Measurements from ENCODE around the gene XCL2. TPM values are rescaled to one million over a fixed set of nuclear protein-coding genes. Genes with fewer than 3 reads are reported as not detected.
"Not testable (repeated sequence)": the region's sequence is repeated elsewhere in the genome, so short reads cannot be mapped to it uniquely, and the experiment has no call there.

Gene XCL2
- total and polyA plus RNA-seq, 2 donors: 6.1 to 15.4 TPM

DNA sequence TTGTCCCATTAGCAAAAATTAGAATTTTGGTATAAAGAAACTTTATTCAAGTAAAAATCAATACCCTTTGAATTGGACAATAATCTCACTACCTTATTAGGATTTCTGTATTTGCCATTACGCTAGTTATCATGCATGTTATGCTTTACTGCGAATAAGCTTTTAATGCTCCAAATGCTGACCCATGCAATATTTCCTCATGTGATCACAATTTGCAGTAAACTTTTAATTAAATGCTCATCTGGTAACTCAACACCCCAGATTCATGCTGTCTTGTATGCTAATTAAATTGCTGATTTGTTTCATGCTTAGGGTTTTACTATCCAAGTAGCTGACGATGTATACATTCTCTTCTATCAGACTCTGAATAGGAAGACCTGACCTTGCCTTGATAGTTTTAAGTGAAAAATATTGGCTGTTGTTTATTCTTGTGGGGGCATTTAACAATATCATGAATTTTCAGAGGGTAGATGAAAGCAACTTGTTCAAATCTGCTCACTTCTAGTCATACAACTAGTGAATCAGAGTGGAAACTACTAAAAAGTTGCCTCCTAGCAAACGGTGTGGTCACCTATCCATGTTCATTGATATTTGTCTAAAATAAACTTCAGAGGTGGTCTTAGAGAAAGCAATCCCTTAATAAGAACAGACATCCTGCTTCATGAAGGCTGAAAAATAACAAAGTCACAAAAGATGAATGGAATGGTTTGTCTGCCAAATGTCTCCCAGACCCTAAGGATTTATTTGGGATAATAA is 38.2 kb upstream of the XCL2 start:
- no peaks in the 10 kb centered on the region for H3K4me1 ChIP-seq (ENCODE audit: control insufficient read depth in 2 of 2, insufficient read depth in 2 of 2, low read length in 2 of 2)
- no peak for DNase-seq (ENCODE audit: low read depth in 6 of 9, low spot score in 9 of 9)
- H3K27me3 ChIP-seq (ENCODE audit: control insufficient read depth in 2 of 2, insufficient read depth in 1 of 2, low read length in 1 of 2): no peaks in the 10 kb centered on the region
- H3K4me3 ChIP-seq (ENCODE audit: low read length in 2 of 2): no peak overlapping the region
- 98% methylated on average over 4 of the region's 4 CpGs for WGBS
- H3K9me3 ChIP-seq (ENCODE audit: control insufficient read depth in 2 of 2, insufficient read depth in 1 of 2, low read length in 1 of 2): no peaks in the 10 kb centered on the region
- no peaks in the 10 kb centered on the region for H3K36me3 ChIP-seq (ENCODE audit: control insufficient read depth in 2 of 2, insufficient read depth in 2 of 2, low read length in 1 of 2)
- H3K27ac ChIP-seq (ENCODE audit: low read depth in 1 of 2, low read length in 1 of 2): no peak overlapping the region

DNA sequence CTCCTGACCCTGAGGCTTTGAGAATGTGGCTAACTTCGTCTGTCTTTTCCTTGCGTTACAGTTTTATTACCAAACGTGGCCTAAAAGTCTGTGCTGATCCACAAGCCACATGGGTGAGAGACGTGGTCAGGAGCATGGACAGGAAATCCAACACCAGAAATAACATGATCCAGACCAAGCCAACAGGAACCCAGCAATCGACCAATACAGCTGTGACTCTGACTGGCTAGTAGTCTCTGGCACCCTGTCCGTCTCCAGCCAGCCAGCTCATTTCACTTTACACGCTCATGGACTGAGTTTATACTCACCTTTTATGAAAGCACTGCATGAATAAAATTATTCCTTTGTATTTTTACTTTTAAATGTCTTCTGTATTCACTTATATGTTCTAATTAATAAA is 37.2 kb upstream of the XCL2 start:
- not testable (repeated sequence) for H3K4me3 ChIP-seq (ENCODE audit: low read length in 2 of 2); H3K36me3 ChIP-seq (ENCODE audit: control insufficient read depth in 2 of 2, insufficient read depth in 2 of 2, low read length in 1 of 2); H3K9me3 ChIP-seq (ENCODE audit: control insufficient read depth in 2 of 2, insufficient read depth in 1 of 2, low read length in 1 of 2); H3K4me1 ChIP-seq (ENCODE audit: control insufficient read depth in 2 of 2, insufficient read depth in 2 of 2, low read length in 2 of 2); DNase-seq (ENCODE audit: low read depth in 6 of 9, low spot score in 9 of 9); H3K27ac ChIP-seq (ENCODE audit: low read depth in 1 of 2, low read length in 1 of 2); H3K27me3 ChIP-seq (ENCODE audit: control insufficient read depth in 2 of 2, insufficient read depth in 1 of 2, low read length in 1 of 2)
- WGBS: 90% methylated on average over 7 of the region's 7 CpGs

DNA sequence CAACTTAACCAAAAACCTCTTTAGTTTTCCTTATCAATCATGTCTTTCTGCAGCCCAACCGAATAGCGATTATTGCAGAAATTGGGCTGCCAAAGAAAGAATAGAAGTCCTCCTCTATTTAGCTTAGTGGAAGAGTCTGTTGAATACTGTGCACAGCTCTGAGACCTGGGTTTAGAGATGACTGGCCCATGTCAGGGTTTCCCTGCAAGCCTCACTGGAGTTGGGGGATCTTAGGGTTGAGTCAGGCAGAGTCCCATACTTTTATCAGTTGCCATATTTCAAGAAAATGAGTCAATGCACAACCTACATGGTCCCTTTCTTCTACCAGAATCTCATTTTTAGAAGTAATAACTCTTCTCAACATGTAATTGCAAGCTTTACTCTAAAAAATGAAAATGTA is 36.5 kb upstream of the XCL2 start:
- H3K9me3 ChIP-seq (ENCODE audit: control insufficient read depth in 2 of 2, insufficient read depth in 1 of 2, low read length in 1 of 2); H3K4me3 ChIP-seq (ENCODE audit: low read length in 2 of 2); H3K4me1 ChIP-seq (ENCODE audit: control insufficient read depth in 2 of 2, insufficient read depth in 2 of 2, low read length in 2 of 2); H3K36me3 ChIP-seq (ENCODE audit: control insufficient read depth in 2 of 2, insufficient read depth in 2 of 2, low read length in 1 of 2); H3K27me3 ChIP-seq (ENCODE audit: control insufficient read depth in 2 of 2, insufficient read depth in 1 of 2, low read length in 1 of 2); DNase-seq (ENCODE audit: low read depth in 6 of 9, low spot score in 9 of 9); H3K27ac ChIP-seq (ENCODE audit: low read depth in 1 of 2, low read length in 1 of 2): not testable (repeated sequence)
- WGBS: 100% methylated on average over 2 of the region's 2 CpGs

DNA sequence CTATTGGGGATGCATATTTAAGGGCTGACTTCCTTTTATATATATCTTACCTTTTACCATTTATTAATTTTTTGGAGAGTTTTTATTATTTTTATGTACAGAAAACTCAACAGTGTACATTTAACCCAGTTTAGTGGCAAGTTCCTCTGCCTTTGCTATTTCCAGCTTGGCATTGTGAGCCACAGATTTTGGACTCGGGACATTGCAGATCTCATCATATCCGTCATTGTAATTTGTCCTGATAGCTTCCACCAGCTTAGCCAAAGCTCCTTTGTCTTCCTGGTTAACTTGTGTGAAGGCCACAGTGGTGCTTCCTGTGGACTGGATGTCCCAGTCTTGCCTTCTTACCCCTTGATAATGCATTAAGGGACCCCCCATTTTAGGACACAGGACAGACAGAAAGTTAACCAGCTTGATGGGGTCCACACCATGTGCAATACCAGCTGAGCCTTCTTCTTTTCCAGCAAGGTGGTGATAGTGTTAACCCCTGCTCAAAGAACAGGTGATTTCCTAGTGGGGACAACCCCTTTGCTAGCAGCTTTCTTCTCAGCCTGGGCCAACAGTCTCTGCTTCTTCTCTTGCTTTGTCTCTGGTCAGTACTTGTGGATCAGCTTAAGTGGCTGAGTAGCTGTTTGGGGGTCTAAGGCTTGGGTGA is 34.9 kb upstream of the XCL2 start:
- not testable (repeated sequence) for DNase-seq (ENCODE audit: low read depth in 6 of 9, low spot score in 9 of 9); H3K9me3 ChIP-seq (ENCODE audit: control insufficient read depth in 2 of 2, insufficient read depth in 1 of 2, low read length in 1 of 2); H3K27ac ChIP-seq (ENCODE audit: low read depth in 1 of 2, low read length in 1 of 2); H3K4me1 ChIP-seq (ENCODE audit: control insufficient read depth in 2 of 2, insufficient read depth in 2 of 2, low read length in 2 of 2); H3K4me3 ChIP-seq (ENCODE audit: low read length in 2 of 2); H3K36me3 ChIP-seq (ENCODE audit: control insufficient read depth in 2 of 2, insufficient read depth in 2 of 2, low read length in 1 of 2); H3K27me3 ChIP-seq (ENCODE audit: control insufficient read depth in 2 of 2, insufficient read depth in 1 of 2, low read length in 1 of 2)
- 96% methylated on average over 2 of the region's 2 CpGs for WGBS

DNA sequence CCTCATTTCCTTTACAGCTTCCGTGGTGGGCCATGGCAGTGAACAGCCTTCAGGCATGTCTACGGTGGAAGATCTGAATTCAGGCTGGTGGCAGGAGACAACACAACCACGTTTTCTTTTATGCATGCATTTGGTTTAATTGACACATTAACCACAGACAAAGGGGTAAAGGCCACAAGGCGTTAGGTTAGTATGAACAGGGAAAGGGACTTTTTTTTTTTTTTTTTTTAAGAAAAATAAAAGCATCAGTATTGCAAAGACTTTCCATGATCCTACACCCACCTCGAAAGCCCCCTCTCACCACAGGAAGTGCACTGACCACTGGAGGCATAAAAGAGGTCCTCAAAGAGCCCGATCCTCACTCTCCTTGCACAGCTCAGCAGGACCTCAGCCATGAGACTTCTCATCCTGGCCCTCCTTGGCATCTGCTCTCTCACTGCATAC is 32.5 kb upstream of the XCL2 start, which contains the start of gene XCL1:
Gene XCL1, plus strand, starts transcription at position 361 of the 444 bp plus-strand sequence. Its CDS starts 33 bp downstream, at position 394.
- not testable (repeated sequence) for H3K4me3 ChIP-seq (ENCODE audit: low read length in 2 of 2); H3K4me1 ChIP-seq (ENCODE audit: control insufficient read depth in 2 of 2, insufficient read depth in 2 of 2, low read length in 2 of 2); H3K9me3 ChIP-seq (ENCODE audit: control insufficient read depth in 2 of 2, insufficient read depth in 1 of 2, low read length in 1 of 2); H3K27me3 ChIP-seq (ENCODE audit: control insufficient read depth in 2 of 2, insufficient read depth in 1 of 2, low read length in 1 of 2); DNase-seq (ENCODE audit: low read depth in 6 of 9, low spot score in 9 of 9); H3K27ac ChIP-seq (ENCODE audit: low read depth in 1 of 2, low read length in 1 of 2); H3K36me3 ChIP-seq (ENCODE audit: control insufficient read depth in 2 of 2, insufficient read depth in 2 of 2, low read length in 1 of 2)
- WGBS: 50% methylated on average over 4 of the region's 6 CpGs

DNA sequence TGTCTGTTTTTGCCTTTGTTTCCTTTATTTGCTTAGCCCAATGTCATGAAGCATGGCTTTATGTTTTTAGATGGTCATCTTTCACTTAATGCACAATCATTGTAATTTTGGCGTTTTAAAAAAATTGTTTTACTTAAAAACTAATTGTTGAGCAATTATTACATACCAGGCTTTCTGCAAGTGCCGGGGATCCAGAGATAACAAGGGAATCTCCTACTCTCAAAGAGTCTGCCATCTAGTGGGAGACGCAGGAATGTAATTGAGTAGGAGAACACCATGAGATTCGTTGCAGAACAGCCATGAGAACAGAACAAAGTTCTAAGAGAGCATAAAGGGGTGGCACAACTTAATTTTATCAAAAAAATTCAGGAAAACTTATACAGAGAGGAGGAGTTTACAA is 30.4 kb upstream of the XCL2 start:
- H3K27ac ChIP-seq (ENCODE audit: low read depth in 1 of 2, low read length in 1 of 2); H3K4me3 ChIP-seq (ENCODE audit: low read length in 2 of 2); H3K36me3 ChIP-seq (ENCODE audit: control insufficient read depth in 2 of 2, insufficient read depth in 2 of 2, low read length in 1 of 2); H3K27me3 ChIP-seq (ENCODE audit: control insufficient read depth in 2 of 2, insufficient read depth in 1 of 2, low read length in 1 of 2); H3K9me3 ChIP-seq (ENCODE audit: control insufficient read depth in 2 of 2, insufficient read depth in 1 of 2, low read length in 1 of 2); H3K4me1 ChIP-seq (ENCODE audit: control insufficient read depth in 2 of 2, insufficient read depth in 2 of 2, low read length in 2 of 2): not testable (repeated sequence)
- peak in 3 of 9 donors; percentile 5 to 41 (median 8) for DNase-seq (ENCODE audit: low read depth in 6 of 9, low spot score in 9 of 9)
- WGBS: 21% methylated on average over 3 of the region's 4 CpGs

DNA sequence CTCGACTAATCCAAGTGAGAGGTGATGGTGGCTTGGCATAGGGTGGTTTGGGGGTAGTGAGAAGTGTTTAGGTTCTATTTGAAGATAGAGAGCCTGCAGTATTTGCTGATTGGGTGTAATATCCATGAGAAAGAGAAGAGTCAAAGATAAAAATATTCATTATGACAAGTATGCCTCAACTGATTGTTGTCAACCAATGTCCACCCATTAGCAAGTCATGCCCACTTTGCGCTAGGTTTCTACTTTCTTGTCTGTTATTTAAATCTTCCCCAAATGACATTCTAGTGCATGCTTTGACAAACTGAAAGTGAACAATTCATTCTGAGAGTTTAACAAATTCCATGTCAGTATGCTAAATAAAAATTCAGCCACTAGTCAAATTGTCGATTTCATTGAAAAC is 28.8 kb upstream of the XCL2 start:
- Histone ChIP-seq H3K27me3 (ENCODE audit: control insufficient read depth in 2 of 2, insufficient read depth in 1 of 2, low read length in 1 of 2) (no peaks in the 10 kb centered on the region), H3K4me3 (ENCODE audit: low read length in 2 of 2) (no peak overlapping the region), H3K4me1 (ENCODE audit: control insufficient read depth in 2 of 2, insufficient read depth in 2 of 2, low read length in 2 of 2) (no peaks in the 10 kb centered on the region), H3K9me3 (ENCODE audit: control insufficient read depth in 2 of 2, insufficient read depth in 1 of 2, low read length in 1 of 2) (no peaks in the 10 kb centered on the region), H3K36me3 (ENCODE audit: control insufficient read depth in 2 of 2, insufficient read depth in 2 of 2, low read length in 1 of 2) (no peaks in the 10 kb centered on the region), H3K27ac (ENCODE audit: low read depth in 1 of 2, low read length in 1 of 2) (no peak overlapping the region)
- DNase-seq (ENCODE audit: low read depth in 6 of 9, low spot score in 9 of 9): no peak
- 96% methylated on average over 3 of the region's 3 CpGs for WGBS

DNA sequence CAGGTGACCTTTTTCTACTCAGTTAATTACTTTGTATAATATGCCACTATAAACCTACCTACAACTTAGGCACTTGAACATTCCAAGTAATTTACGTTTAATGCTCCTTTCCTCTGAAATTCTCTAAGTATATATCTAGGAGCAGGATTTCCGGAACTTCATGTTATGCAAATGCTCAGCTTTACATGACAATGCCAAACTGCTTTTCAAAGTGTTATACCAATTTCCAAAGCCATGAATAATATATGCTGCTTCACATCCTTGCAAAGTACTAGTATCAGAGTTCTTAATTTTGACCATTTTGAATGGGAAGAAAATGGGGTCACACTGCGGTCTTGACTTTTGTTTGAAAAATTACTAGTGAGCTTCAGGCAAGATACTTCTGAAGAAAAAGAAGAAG is 26.9 kb upstream of the XCL2 start:
- Histone ChIP-seq H3K36me3 (ENCODE audit: control insufficient read depth in 2 of 2, insufficient read depth in 2 of 2, low read length in 1 of 2) (no peaks in the 10 kb centered on the region), H3K9me3 (ENCODE audit: control insufficient read depth in 2 of 2, insufficient read depth in 1 of 2, low read length in 1 of 2) (no peaks in the 10 kb centered on the region), H3K4me3 (ENCODE audit: low read length in 2 of 2) (no peak overlapping the region), H3K27me3 (ENCODE audit: control insufficient read depth in 2 of 2, insufficient read depth in 1 of 2, low read length in 1 of 2) (no peaks in the 10 kb centered on the region), H3K27ac (ENCODE audit: low read depth in 1 of 2, low read length in 1 of 2) (no peak overlapping the region), H3K4me1 (ENCODE audit: control insufficient read depth in 2 of 2, insufficient read depth in 2 of 2, low read length in 2 of 2) (no peaks in the 10 kb centered on the region)
- WGBS: 66% methylated on average over 3 of the region's 3 CpGs
- DNase-seq (ENCODE audit: low read depth in 6 of 9, low spot score in 9 of 9): no peak

DNA sequence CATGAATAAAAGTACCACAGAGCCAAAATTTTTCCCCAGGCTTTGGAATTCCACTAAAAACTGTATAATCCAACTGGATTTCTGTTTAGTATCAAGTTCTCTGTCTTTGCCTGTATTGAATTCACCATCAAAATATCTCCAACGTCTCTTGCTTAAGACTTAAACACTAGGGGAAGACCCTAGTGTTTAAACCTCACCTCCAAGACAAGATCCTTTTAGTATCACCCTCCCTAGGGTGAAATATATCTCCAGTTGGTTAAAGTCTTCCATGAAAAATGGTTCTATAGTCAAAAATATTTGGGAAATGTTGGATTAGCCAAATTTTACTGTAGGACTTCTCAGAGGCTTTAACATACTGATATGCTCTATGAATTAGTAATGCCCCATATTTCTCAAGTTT is 24.5 kb upstream of the XCL2 start:
- DNase-seq (ENCODE audit: low read depth in 6 of 9, low spot score in 9 of 9): no peak
- Histone ChIP-seq H3K27me3 (ENCODE audit: control insufficient read depth in 2 of 2, insufficient read depth in 1 of 2, low read length in 1 of 2) (no peaks in the 10 kb centered on the region), H3K4me1 (ENCODE audit: control insufficient read depth in 2 of 2, insufficient read depth in 2 of 2, low read length in 2 of 2) (no peaks in the 10 kb centered on the region), H3K4me3 (ENCODE audit: low read length in 2 of 2) (no peak overlapping the region), H3K9me3 (ENCODE audit: control insufficient read depth in 2 of 2, insufficient read depth in 1 of 2, low read length in 1 of 2) (no peaks in the 10 kb centered on the region), H3K27ac (ENCODE audit: low read depth in 1 of 2, low read length in 1 of 2) (no peak overlapping the region), H3K36me3 (ENCODE audit: control insufficient read depth in 2 of 2, insufficient read depth in 2 of 2, low read length in 1 of 2) (no peaks in the 10 kb centered on the region)
- 96% methylated on average over 1 of the region's 1 CpG for WGBS

All from thymus (tissue), 11 donors.